Esophagus (tissue), 2 donors: ENCODE results near the gene TBC1D21. TPM values are rescaled to one million over a fixed set of nuclear protein-coding genes. Genes with fewer than 3 reads are reported as not detected.

Experiments
- polyA plus RNA-seq, 2 donors: library from polyadenylated mRNA; stranded (reverse); fragments of 200-250 nt; gene quantifications; one replicate each; pipeline ENCODE4 v1.2.3, GENCODE V29; 2013
- donor health status: healthy with polysubstance abuse.
- donor health status: Bipolar disorder and iron deficiency.

TBC1D21 gene
- polyA plus RNA-seq, 2 donors, result not detected

Other genes with a start within 250 kb of the TBC1D21 start
- gene NPTN, start 240.2 kb upstream of the TBC1D21 start, polyA plus RNA-seq, result 10 to 100 TPM; 30.0 to 82.0 TPM
- 10 to 100 TPM in 1 of 2 donors, 1 to 10 TPM in 1; 9.3 to 11.0 TPM for gene CD276, start 189.2 kb upstream of the TBC1D21 start, polyA plus RNA-seq
- gene INSYN1, start 120.2 kb upstream of the TBC1D21 start, polyA plus RNA-seq, result 10 to 100 TPM; 12.8 to 14.9 TPM
- gene LOXL1, start 52.9 kb downstream of the TBC1D21 start, polyA plus RNA-seq, result 1 to 10 TPM; 7.2 to 9.6 TPM
- gene STOML1, start 118.7 kb downstream of the TBC1D21 start, polyA plus RNA-seq, result 1 to 10 TPM; 9.0 to 9.5 TPM
- 10 to 100 TPM; 16.9 to 18.8 TPM for gene PML, start 121.2 kb downstream of the TBC1D21 start, polyA plus RNA-seq
- under 1 TPM; 0.02 TPM for gene GOLGA6A, start 209.0 kb downstream of the TBC1D21 start, polyA plus RNA-seq